Measurements from ENCODE around the gene SVEP1.
"Not testable (repeated sequence)": the region's sequence is repeated elsewhere in the genome, so short reads cannot be mapped to it uniquely, and the experiment has no call there.

Gene SVEP1

GRCh38 chr9:110615498-110615897 is 36.0 kb upstream of the SVEP1 start:
- no peak for DNase-seq (ENCODE audit: extremely low spot score)
- no peak for TF ChIP-seq CTCF (IDR thresholded peaks at IDR 0.05; ENCODE audit: control extremely low read depth, extremely low read depth, low read depth, missing control alignments)
- ChIA-PET CTCF (interaction anchor here (1.1 kb wide), 1 partner anchor 11 kb away, joined by 3 read pairs; no protein-coding TSS in a partner anchor), POLR2A (no interaction called here)

GRCh38 chr9:110614576-110614975 is 35.0 kb upstream of the SVEP1 start:
- DNase-seq (ENCODE audit: extremely low spot score); CTCF ChIA-PET; POLR2A ChIA-PET: not testable (repeated sequence)

GRCh38 chr9:110606179-110606790 is 26.7 kb upstream of the SVEP1 start:
- no peak for DNase-seq (ENCODE audit: extremely low spot score)
- TF ChIP-seq CTCF (IDR thresholded peaks at IDR 0.05; ENCODE audit: control extremely low read depth, extremely low read depth, low read depth, missing control alignments): no peak
- CTCF ChIA-PET: no interaction called here
- POLR2A ChIA-PET: no interaction called here

- DNase-seq (ENCODE audit: extremely low spot score): no peak
- TF ChIP-seq CTCF (IDR thresholded peaks at IDR 0.05; ENCODE audit: control extremely low read depth, extremely low read depth, low read depth, missing control alignments): no peak
- ChIA-PET POLR2A (no interaction called here), CTCF (interaction anchor here (1.3 kb wide), 1 partner anchor 13 kb away, joined by 3 read pairs; no protein-coding TSS in a partner anchor)
Observed at GRCh38 chr9:110605565-110605964, 26.0 kb upstream of the SVEP1 start.

GRCh38 chr9:110604171-110604601 is 24.6 kb upstream of the SVEP1 start:
- ChIA-PET POLR2A (no interaction called here), CTCF (interaction anchor here (1.3 kb wide), 1 partner anchor 14 kb away, joined by 3 read pairs; no protein-coding TSS in a partner anchor)
- DNase-seq (ENCODE audit: extremely low spot score): no peak
- TF ChIP-seq CTCF (IDR thresholded peaks at IDR 0.05; ENCODE audit: control extremely low read depth, extremely low read depth, low read depth, missing control alignments): no peak

- TF ChIP-seq CTCF (IDR thresholded peaks at IDR 0.05; ENCODE audit: control extremely low read depth, extremely low read depth, low read depth, missing control alignments): no peak
- no peak for DNase-seq (ENCODE audit: extremely low spot score)
- CTCF ChIA-PET: no interaction called here
- POLR2A ChIA-PET: no interaction called here
Observed at GRCh38 chr9:110602281-110602680, 22.7 kb upstream of the SVEP1 start.

GRCh38 chr9:110601098-110601497 is 21.6 kb upstream of the SVEP1 start:
- no peak for TF ChIP-seq CTCF (IDR thresholded peaks at IDR 0.05; ENCODE audit: control extremely low read depth, extremely low read depth, low read depth, missing control alignments)
- ChIA-PET CTCF (interaction anchor here (1.2 kb wide), 1 partner anchor 10 kb away, joined by 6 read pairs; no protein-coding TSS in a partner anchor), POLR2A (no interaction called here)
- no peak for DNase-seq (ENCODE audit: extremely low spot score)
